ENCODE measurements around the gene PCMT1.

- no peak for TF ChIP-seq CTCF (IDR thresholded peaks at IDR 0.05; ENCODE audit: low read depth, low read length)
- no peak for TF ChIP-seq POLR2A (IDR thresholded peaks at IDR 0.05; ENCODE audit: extremely low read depth, insufficient read length)
- TF ChIP-seq MAX (IDR thresholded peaks at IDR 0.05; ENCODE audit: low read depth, low read length), result no peak
Measured at GRCh38 chr6:149752600-149753373, 3.2 kb downstream of the PCMT1 start.

Measured in NB4 (cell line).